ENCODE data around the gene NCOA4. TPM values are rescaled to one million over a fixed set of nuclear protein-coding genes. Genes with fewer than 3 reads are reported as not detected.
"Not testable (repeated sequence)": the region's sequence is repeated elsewhere in the genome, so short reads cannot be mapped to it uniquely, and the experiment has no call there.

Gene NCOA4
- total RNA-seq, 4 donors from 2014 or later: 139 to 173 (median 157) TPM

DNA sequence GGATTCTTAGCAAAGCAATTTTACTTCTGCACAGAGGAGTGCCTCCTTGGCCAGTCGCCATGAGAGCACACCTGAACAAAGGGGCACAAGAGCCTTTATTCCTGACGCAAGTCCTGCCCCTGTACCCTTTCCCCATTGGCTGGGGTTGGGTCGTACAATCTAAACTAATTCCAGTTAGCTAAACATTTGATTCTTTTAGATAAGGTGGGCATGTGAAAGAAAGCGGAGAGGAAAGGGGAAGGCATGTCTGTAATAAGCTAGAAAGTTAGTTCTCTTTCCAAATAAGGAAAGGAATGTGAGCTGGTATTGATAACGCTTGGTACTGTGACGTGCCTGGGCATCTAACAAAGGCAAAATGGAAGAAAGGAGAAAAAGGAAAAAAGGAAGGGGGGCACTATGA lies 73.8 kb downstream of the NCOA4 start:
- H3K9me3 ChIP-seq; H3K4me1 ChIP-seq; DNase-seq; H3K36me3 ChIP-seq; H3K27ac ChIP-seq; in situ Hi-C loops (cut with MboI; ENCODE audit: low sequenced_read_pairs in 4 of 4); ATAC-seq; H3K27me3 ChIP-seq; H3K4me3 ChIP-seq; intact Hi-C loops (cut with DNase I; ENCODE audit: low total_unique reads): not testable (repeated sequence)

Other genes starting within 250 kb of the NCOA4 start
- gene AGAP4, start 183.1 kb downstream of the NCOA4 start, total RNA-seq: 1 to 10 TPM; 1.4 to 2.4 (median 2.2) TPM
- 100 to 1,000 TPM; 105 to 134 (median 126) TPM for gene TIMM23, start 58.1 kb downstream of the NCOA4 start, total RNA-seq
- gene MSMB, start 15.6 kb upstream of the NCOA4 start, total RNA-seq: not detected

Data from gastrocnemius medialis (tissue), 4 donors.